GM20000 (cell line): ENCODE measurements around the gene MLLT6.
A peak's percentile ranks its signal among the peaks of the same experiment; 100 is the strongest.

ENCODE experiments used
- DNase-seq: peaks from one replicate; pipeline ENCODE4 v3.0.0; 2012; ENCODE audit warnings: low spot score
- TF ChIP-seq, protein P1 (sequence below): IDR thresholded peaks from 2 replicates; pipeline ENCODE4 v1.5.1; 2012; ENCODE audit warnings: mild to moderate bottlenecking, control low read depth; ENCODE audit errors: extremely low read depth, missing control alignments

Gene MLLT6

GRCh38 chr17:38705803-38706504 lies 881 bp downstream of the MLLT6 start:
- TF ChIP-seq, protein P1, sequence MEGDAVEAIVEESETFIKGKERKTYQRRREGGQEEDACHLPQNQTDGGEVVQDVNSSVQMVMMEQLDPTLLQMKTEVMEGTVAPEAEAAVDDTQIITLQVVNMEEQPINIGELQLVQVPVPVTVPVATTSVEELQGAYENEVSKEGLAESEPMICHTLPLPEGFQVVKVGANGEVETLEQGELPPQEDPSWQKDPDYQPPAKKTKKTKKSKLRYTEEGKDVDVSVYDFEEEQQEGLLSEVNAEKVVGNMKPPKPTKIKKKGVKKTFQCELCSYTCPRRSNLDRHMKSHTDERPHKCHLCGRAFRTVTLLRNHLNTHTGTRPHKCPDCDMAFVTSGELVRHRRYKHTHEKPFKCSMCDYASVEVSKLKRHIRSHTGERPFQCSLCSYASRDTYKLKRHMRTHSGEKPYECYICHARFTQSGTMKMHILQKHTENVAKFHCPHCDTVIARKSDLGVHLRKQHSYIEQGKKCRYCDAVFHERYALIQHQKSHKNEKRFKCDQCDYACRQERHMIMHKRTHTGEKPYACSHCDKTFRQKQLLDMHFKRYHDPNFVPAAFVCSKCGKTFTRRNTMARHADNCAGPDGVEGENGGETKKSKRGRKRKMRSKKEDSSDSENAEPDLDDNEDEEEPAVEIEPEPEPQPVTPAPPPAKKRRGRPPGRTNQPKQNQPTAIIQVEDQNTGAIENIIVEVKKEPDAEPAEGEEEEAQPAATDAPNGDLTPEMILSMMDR, result no peak
- DNase-seq, result no peak

DNA sequence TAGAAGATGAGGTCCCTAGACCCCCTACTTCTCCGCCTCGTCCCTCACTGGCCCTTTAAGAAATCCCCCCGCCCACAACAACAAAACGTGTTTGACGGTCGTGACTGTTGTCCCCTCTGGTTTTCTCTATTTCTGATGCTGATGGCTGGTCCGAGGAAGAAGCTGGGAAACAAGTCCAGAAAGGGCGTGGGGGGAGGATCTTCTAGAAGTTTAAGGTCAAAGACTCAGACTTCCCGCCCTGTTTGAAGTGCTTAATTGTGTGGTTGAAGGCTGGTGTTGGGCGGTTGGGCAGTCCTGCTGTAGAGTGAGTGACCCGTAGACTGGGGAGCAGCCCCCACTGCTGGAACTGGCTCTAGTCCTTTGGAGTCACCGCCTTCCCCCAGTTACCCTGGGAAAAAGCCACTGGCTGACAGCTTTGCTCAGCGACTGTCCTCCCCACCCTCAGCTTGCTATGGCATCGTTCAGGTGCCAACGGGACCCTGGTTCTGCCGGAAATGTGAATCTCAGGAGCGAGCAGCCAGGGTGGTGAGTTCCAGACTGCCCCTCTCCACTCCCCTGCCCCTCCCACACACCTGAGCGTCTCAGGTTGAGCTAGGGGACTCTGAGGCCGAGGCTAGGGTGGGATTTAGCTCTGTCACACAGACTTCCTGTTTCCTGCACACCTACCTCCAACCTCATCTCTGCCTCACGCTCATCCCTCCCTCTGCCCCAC lies 1.6 kb downstream of the MLLT6 start:
- TF ChIP-seq, protein P1, result no peak
- peak; percentile 38 for DNase-seq

GRCh38 chr17:38707678-38708351 lies 2.7 kb downstream of the MLLT6 start:
- no peak for DNase-seq
- TF ChIP-seq, protein P1, result no peak

DNA sequence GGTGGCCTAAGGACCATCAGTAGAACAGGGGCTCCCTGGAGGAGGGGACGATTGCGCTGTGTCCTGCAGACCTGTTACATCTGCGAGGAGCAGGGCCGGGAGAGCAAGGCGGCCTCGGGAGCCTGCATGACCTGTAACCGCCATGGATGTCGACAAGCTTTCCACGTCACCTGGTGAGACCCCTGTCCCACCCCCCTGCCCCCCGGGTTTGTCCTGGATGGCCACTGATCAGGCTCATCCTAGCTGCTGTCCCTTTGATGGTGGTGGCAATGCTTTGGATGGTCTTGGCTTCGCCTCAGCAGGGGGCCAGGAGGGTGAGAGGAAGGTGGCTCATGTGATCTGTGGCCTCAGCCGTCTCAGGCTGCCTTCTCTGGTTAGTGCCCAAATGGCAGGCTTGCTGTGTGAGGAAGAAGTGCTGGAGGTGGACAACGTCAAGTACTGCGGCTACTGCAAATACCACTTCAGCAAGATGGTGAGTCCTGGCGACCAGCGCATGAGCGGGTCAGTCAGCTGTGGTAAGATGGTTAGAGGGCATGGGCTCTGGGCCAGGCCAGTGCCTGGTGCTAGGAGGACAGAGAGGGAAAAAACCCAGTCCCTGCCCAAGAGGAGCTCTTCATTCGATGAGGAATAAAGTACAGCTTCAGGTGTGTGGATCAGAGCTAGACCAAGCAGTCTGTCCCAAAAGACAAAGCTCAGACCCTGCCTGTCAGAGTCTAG lies 4.2 kb downstream of the MLLT6 start:
- no peak for DNase-seq
- TF ChIP-seq, protein P1, result no peak

DNA sequence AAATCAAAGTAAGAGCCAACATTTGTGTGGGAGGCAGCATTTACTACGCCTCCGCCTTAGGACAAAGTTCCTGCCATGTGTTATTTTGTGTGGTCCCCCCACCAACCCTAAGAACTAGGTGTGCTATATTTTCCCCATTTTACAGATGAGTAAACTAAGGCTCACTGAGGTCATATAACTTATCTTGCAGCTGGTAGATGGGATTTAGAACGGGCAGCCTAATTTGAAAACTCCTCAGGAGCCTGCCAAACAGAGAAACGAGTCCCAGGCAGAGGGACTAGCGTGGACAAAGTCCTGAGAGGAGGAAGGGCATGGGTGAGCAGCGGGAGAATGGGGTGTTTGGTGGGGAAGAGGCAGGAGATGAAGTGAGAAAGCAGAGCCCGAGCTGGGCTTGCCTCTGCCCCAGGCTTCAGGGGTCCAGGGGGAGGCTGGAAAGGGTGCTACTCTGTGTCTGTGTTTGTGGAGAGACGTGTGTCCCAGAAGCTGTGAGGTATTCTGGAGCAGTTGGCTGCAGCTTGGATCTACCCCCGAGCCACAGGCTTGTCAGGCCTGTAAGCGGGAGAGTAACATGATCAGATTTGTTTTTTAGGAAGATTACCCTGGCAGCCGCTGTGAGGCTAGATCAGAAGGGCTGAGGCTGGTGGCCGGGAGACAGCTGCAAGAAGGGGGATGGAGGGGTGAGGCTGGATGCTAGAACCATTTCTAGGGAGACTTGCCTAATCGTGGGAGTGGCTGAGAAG lies 5.0 kb downstream of the MLLT6 start:
- TF ChIP-seq, protein P1, result no peak
- DNase-seq, result no peak

- DNase-seq, result no peak
- TF ChIP-seq, protein P1, result no peak
Observed at GRCh38 chr17:38710604-38710962, 5.5 kb downstream of the MLLT6 start.
